GM23248 (cell line): ENCODE data around the gene SURF4. TPM values are rescaled to one million over a fixed set of nuclear protein-coding genes. Genes with fewer than 3 reads are reported as not detected.
A peak's percentile ranks its signal among the peaks of the same experiment; 100 is the strongest.

Source experiments
- DNase-seq: peaks from one replicate; pipeline ENCODE4 v3.0.0-alpha.2; 2015
- H2AFZ ChIP-seq: fragments of 200-600 bp; sonication (generic); 2 replicates; pipeline ENCODE4 v1.6.1; 2016; ENCODE audit warnings: antibody characterized with exemption
- H3F3A ChIP-seq: fragments of 200-600 bp; sonication (generic); 2 replicates; pipeline ENCODE4 v1.6.1; 2016; ENCODE audit warnings: mild to moderate bottlenecking, antibody characterized with exemption, mixed run types; ENCODE audit not compliant: insufficient read depth
- H3K27ac ChIP-seq: fragments of 200-600 bp; sonication (generic); 2 replicates; pipeline ENCODE4 v1.5.1; 2016; ENCODE audit warnings: mild to moderate bottlenecking
- H3K27me3 ChIP-seq: fragments of 200-600 bp; sonication (generic); replicated peaks from 2 replicates; pipeline ENCODE4 v1.6.1; 2016; ENCODE audit warnings: mild to moderate bottlenecking; ENCODE audit not compliant: insufficient read depth
- H3K36me3 ChIP-seq: fragments of 200-600 bp; sonication (generic); 2 replicates; pipeline ENCODE4 v1.6.1; 2016; ENCODE audit warnings: low read depth, mild to moderate bottlenecking
- H3K4me1 ChIP-seq: fragments of 200-600 bp; sonication (generic); 2 replicates; pipeline ENCODE4 v1.6.1; 2016; ENCODE audit warnings: mild to moderate bottlenecking; ENCODE audit not compliant: insufficient read depth
- H3K4me2 ChIP-seq: fragments of 200-600 bp; sonication (generic); one replicate; pipeline ENCODE4 v1.6.1; 2016; ENCODE audit warnings: mild to moderate bottlenecking; ENCODE audit not compliant: unreplicated experiment
- H3K4me3 ChIP-seq: fragments of 200-600 bp; sonication (generic); 2 replicates; pipeline ENCODE4 v1.5.1; 2016; ENCODE audit warnings: mild to moderate bottlenecking
- H3K79me2 ChIP-seq: fragments of 200-600 bp; sonication (generic); 2 replicates; pipeline ENCODE4 v1.6.1; 2016; ENCODE audit warnings: mild to moderate bottlenecking; ENCODE audit not compliant: insufficient read depth
- H3K9ac ChIP-seq: fragments of 200-600 bp; sonication (generic); 2 replicates; pipeline ENCODE4 v1.6.1; 2016; ENCODE audit warnings: mild to moderate bottlenecking
- H3K9me2 ChIP-seq: fragments of 200-600 bp; sonication (generic); 2 replicates; pipeline ENCODE4 v1.6.1; 2016; ENCODE audit warnings: mixed run types, mild to moderate bottlenecking, moderate library complexity; ENCODE audit not compliant: insufficient read depth
- H3K9me3 ChIP-seq: fragments of 200-600 bp; sonication (generic); one replicate; pipeline ENCODE4 v1.6.1; 2017; ENCODE audit warnings: low read depth
- H4K20me1 ChIP-seq: fragments of 200-600 bp; sonication (generic); 2 replicates; pipeline ENCODE4 v1.6.0; 2016; ENCODE audit not compliant: insufficient read depth
- EZH2 ChIP-seq: fragments of 200-600 bp; sonication (generic); IDR thresholded peaks from 2 replicates; pipeline ENCODE4 v1.6.1; 2018; ENCODE audit warnings: antibody characterized with exemption, mild to moderate bottlenecking; ENCODE audit not compliant: insufficient read depth, poor library complexity, severe bottlenecking
- EZH2phosphoT487 ChIP-seq: fragments of 200-600 bp; sonication (generic); IDR thresholded peaks from 2 replicates; pipeline ENCODE4 v1.6.1; 2018; ENCODE audit warnings: antibody characterized with exemption, moderate library complexity, mild to moderate bottlenecking, low read depth; ENCODE audit not compliant: insufficient read depth
- WGBS, 2 experiments: methylation state at CpG; one replicate each; pipeline ENCODE4 v1.1.6; 2015 to 2017; ENCODE audit warnings: low lambda C conversion rate in 2 of 2, low coverage in 1 of 2; ENCODE audit errors: missing lambda C conversion rate in 2 of 2; 5-methylcytosine and 5-hydroxymethylcytosine counted together
- in situ Hi-C: fragments of 300-500 bp; cut with MboI; formaldehyde crosslinking; loops from 2 replicates; pipeline ENCODE4 v1.15.0; 2020
- polyA plus RNA-seq: library from polyadenylated mRNA; unstranded; fragments of >200 nt; fragmentation: Nextera tagmentation; extraction: Ambion mirVana; gene quantifications from 2 replicates; pipeline ENCODE4 v1.2.1, GENCODE V29; 2016
- total RNA-seq: library from RNA; depleted of rRNA; stranded (reverse); fragments of >200 nt; shearing (Covaris generic); gene quantifications from 2 replicates; pipeline ENCODE4 v1.2.3, GENCODE V29; 2014

The SURF4 gene
- total and polyA plus RNA-seq, 2 experiments from 2014 or later = 406 to 638 TPM

- H2AFZ ChIP-seq = no peak overlapping the region
- in situ Hi-C loops = no loop called here
- peaks cover 16% of the 10 kb centered on the region; the same call in 1 of the 2 replicates for H3K36me3 ChIP-seq
- no peaks in the 10 kb centered on the region for H3K27me3 ChIP-seq
- no peak overlapping the region for H3K27ac ChIP-seq
- H3K4me3 ChIP-seq = peak overlapping the region; percentile 98; the same call in 1 of the 2 replicates
- H3K79me2 ChIP-seq = peaks cover 35% of the 10 kb centered on the region
- H3K4me2 ChIP-seq = no peak overlapping the region
- H3K9ac ChIP-seq = peak overlapping the region; percentile 85
- H3F3A ChIP-seq = peaks cover 24% of the 10 kb centered on the region
- H3K4me1 ChIP-seq = peaks cover 10% of the 10 kb centered on the region; the same call in 1 of the 2 replicates
- WGBS, 2 experiments = 95 to 100% methylated on average over 5 to 6 of the region's 6 CpGs
- no peaks in the 10 kb centered on the region for H3K9me3 ChIP-seq
- TF ChIP-seq EZH2 (no peak), EZH2phosphoT487 (no peak)
- DNase-seq = no peak
- no peaks in the 10 kb centered on the region for H3K9me2 ChIP-seq
- no peaks in the 10 kb centered on the region for H4K20me1 ChIP-seq
These were observed 41.7 kb downstream of the SURF4 start for GRCh38 chr9:133334161-133334560.

GRCh38 chr9:133333566-133333965 is 42.3 kb downstream of the SURF4 start:
- no peak overlapping the region for H3K4me3 ChIP-seq
- no peak overlapping the region for H3K4me2 ChIP-seq
- H3K9me2 ChIP-seq = no peaks in the 10 kb centered on the region
- H3K9me3 ChIP-seq = no peaks in the 10 kb centered on the region
- TF ChIP-seq EZH2 (no peak), EZH2phosphoT487 (no peak)
- no peaks in the 10 kb centered on the region for H4K20me1 ChIP-seq
- no peak overlapping the region for H2AFZ ChIP-seq
- peaks cover 10% of the 10 kb centered on the region; the same call in 1 of the 2 replicates for H3K4me1 ChIP-seq
- H3K79me2 ChIP-seq = peaks cover 35% of the 10 kb centered on the region
- DNase-seq = no peak
- in situ Hi-C loops = no loop called here
- H3K9ac ChIP-seq = no peak overlapping the region
- WGBS, 2 experiments = 94% methylated on average over 9 of the region's 10 CpGs
- peaks cover 24% of the 10 kb centered on the region for H3F3A ChIP-seq
- no peak overlapping the region for H3K27ac ChIP-seq
- no peaks in the 10 kb centered on the region for H3K27me3 ChIP-seq
- H3K36me3 ChIP-seq = peaks cover 11% of the 10 kb centered on the region; the same call in 1 of the 2 replicates

GRCh38 chr9:133333011-133333410 is 42.8 kb downstream of the SURF4 start:
- H3K27ac ChIP-seq = no peak overlapping the region
- H4K20me1 ChIP-seq = no peaks in the 10 kb centered on the region
- H3K4me1 ChIP-seq = peaks cover 10% of the 10 kb centered on the region; the same call in 1 of the 2 replicates
- H3K36me3 ChIP-seq = peaks cover 11% of the 10 kb centered on the region; the same call in 1 of the 2 replicates
- TF ChIP-seq EZH2 (no peak), EZH2phosphoT487 (no peak)
- peaks cover 22% of the 10 kb centered on the region for H3F3A ChIP-seq
- DNase-seq = no peak
- H3K9ac ChIP-seq = no peak overlapping the region
- no peaks in the 10 kb centered on the region for H3K27me3 ChIP-seq
- H3K4me2 ChIP-seq = no peak overlapping the region
- no peaks in the 10 kb centered on the region for H3K9me2 ChIP-seq
- no peak overlapping the region for H3K4me3 ChIP-seq
- H3K79me2 ChIP-seq = peaks cover 35% of the 10 kb centered on the region
- no peaks in the 10 kb centered on the region for H3K9me3 ChIP-seq
- in situ Hi-C loops = no loop called here
- H2AFZ ChIP-seq = no peak overlapping the region
- WGBS, 2 experiments = 93 to 95% methylated on average over 11 of the region's 11 CpGs

- Histone ChIP-seq H3K4me2 (no peak overlapping the region), H3K9me3 (no peaks in the 10 kb centered on the region), H3K4me3 (no peak overlapping the region), H3F3A (peaks cover 15% of the 10 kb centered on the region), H3K4me1 (peaks cover 10% of the 10 kb centered on the region; the same call in 1 of the 2 replicates), H3K27me3 (no peaks in the 10 kb centered on the region), H2AFZ (no peak overlapping the region), H3K9me2 (no peaks in the 10 kb centered on the region), H3K79me2 (peaks cover 35% of the 10 kb centered on the region), H3K9ac (no peak overlapping the region), H3K27ac (no peak overlapping the region), H4K20me1 (no peaks in the 10 kb centered on the region), H3K36me3 (peaks cover 11% of the 10 kb centered on the region; the same call in 1 of the 2 replicates)
- 83 to 86% methylated on average over 14 to 20 of the region's 20 CpGs for WGBS, 2 experiments
- no peak for DNase-seq
- in situ Hi-C loops = no loop called here
- TF ChIP-seq EZH2 = no peak
- TF ChIP-seq EZH2phosphoT487 = no peak
These were observed 43.5 kb downstream of the SURF4 start for GRCh38 chr9:133332381-133332730.
